CD4-positive, alpha-beta T cell treated with Interferon gamma for 1 hour (primary cell): ENCODE data around the gene ADCY9.

Experiments used
- DNase-seq: peaks from one replicate; pipeline ENCODE4 v3.0.0-alpha.2; 2020

ADCY9 gene

DNA sequence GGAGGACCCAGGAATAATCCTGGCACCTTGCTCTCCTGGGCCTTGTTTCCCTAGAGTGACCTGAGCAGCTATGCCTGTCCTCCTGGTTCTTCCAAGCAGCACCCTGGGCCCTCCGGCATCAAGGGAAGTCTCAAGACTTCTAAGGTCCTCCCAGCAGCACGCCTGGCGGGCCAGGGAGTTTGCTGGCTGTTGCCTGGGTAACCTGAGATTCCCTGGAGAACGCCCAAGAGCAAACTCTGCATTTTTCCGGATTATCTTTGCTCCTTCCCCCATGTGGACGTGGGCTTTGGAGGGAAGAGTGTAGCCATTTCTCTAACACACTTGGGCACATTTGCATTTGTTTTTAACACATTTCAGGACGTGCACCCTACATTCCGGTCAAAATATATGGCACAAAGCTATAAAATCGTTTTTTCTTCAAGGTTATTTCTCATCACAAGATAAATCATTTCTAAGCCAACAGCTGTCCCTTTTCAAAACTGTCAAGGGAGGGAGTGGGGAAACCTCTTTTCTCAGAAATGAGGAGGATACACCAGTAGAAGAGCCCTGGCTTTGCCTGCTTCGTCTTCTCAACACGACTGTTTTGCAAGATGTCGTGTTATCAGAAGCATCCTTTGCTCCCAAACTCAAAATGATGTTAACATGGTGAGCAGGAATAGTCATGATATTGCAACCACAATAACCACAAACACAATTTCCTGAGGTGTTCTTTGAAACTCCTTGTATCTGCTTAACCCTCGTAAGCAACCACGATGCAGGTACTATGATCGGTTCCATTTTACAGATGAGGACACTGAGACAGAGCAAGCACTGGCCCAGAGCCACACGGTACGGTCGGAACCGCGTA is 116.5 kb downstream of the ADCY9 start:
- no peak for DNase-seq

DNA sequence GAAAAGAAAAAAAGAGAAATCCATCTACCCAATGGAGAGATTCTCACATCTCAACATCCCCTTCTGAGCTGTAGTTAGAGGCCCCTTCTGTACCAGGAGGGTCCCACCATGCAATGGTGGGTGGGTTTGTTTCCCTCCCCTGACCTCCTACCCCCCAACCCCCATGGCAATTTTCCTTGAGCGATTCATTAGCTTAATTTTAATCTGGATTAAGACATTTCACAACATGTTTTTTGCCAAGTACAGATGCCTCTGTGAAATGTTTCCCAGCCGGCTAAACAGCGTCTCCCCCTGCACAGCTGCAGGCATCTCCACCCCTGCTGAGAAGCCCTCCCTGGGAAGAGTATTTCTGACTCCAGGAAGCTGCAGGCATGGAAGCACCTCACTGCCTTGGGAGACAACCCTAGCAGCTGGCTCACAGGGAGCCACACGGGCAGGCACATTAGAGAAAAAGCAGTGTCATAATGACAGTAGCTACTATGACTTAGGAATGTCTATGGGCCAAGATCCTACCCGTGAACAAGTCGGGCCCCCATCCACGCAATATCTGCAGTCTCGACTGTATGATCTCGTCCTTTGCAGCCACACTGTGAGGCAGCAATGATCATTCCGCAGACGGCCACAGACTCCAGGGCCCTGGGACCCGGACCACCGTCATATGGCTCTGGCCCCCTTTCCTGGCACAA is 117.3 kb downstream of the ADCY9 start:
- no peak for DNase-seq

DNA sequence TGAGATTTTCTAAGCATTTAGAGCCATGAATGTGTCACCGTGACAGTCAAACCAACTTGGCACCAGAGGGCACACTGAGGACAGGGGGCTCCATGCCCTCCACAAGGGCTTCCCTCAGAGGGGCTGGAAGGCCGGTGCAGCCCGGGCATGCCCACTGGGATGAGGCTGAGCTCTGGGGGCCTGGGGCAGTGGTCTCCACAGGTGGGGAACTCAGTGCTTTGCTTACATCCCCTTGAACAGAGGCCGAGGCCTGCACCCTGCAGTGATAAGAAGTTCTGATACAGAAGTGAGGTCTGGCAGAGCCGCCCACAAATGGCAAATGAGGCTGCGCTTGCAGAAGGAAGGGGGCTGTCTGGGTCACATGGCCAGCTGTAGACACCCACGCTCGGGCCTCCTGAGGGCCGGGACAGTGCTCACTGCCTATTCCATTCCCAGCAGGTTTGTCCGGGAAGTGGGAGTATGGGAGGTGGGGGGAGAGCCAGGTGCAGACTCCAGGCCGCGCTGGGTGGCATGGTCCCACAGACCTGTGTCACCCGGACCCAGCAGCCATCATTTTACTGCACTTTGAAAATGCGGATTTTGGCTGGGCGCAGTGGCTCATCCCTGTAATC is 118.9 kb downstream of the ADCY9 start:
- DNase-seq, result no peak

- no peak for DNase-seq
These were observed 121.2 kb downstream of the ADCY9 start for GRCh38 chr16:3995001-3995400.

GRCh38 chr16:3993052-3993785 is 123.0 kb downstream of the ADCY9 start:
- DNase-seq, result no peak

- DNase-seq, result no peak
These were observed 123.8 kb downstream of the ADCY9 start for GRCh38 chr16:3992297-3993051.

DNA sequence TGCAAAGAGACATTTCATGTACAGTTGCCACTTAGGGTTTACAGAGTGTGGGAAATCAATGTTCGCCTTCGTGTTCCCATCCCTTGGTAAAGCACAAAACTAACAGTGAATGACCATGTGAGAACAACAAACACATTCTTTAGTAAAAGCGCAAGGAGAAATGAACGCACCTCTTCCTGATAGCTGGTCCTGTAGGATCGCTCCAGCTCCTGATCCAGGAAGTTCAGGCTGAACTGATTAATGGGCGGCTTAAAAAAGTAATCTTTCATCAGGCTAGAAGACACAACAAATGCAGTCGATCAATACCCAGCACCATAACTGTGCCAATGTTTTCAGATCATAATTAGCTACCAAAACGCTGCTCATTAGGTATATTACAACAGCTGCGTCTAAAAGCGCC is 127.4 kb downstream of the ADCY9 start:
- DNase-seq, result no peak

GRCh38 chr16:3988011-3988410 is 128.2 kb downstream of the ADCY9 start:
- DNase-seq, result no peak

DNA sequence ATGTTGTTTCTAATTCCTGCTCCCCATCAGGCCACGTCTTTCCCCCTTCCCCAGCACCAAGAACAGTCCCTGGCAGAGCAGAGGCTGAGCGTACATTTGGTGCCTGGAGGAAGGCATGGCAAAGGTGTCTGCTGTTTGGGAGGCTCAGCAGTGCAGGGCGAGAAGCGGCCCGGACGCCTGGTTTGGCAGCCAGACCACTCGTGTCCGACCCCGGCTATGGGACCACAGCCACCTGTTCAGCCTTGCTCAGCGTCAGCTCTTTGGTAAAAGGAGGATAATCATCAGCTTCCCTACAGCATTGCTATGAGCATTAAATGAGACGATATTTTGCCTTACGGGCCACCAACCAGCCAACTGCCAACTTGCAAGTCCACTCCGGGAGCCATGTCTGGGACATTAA is 129.0 kb downstream of the ADCY9 start:
- no peak for DNase-seq

GRCh38 chr16:3986235-3986544 is 130.1 kb downstream of the ADCY9 start:
- DNase-seq, result no peak

- DNase-seq, result no peak
These were observed 131.9 kb downstream of the ADCY9 start for GRCh38 chr16:3984111-3985060.

DNA sequence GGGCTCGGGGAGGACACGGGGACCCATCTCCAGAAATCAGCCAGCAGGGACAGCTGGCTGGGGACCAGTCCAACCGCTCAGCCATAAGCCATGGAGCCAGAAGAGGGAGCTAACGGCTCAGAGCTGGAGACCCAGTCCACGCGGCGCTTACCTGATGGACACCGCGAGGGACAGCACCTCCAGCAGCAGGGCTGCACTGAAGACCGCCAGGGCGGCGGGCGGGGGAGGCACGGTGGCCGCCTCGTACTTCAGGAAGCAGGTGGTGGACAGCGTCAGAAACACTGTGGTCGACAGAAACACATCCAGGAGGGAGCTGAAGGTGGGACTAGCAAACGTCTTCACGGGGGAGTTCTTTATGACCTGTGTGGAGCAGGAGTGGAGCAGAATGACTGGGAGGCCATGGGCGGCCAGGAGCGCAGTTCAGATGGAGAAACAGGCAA is 133.1 kb downstream of the ADCY9 start:
- DNase-seq, result peak; percentile 41

DNA sequence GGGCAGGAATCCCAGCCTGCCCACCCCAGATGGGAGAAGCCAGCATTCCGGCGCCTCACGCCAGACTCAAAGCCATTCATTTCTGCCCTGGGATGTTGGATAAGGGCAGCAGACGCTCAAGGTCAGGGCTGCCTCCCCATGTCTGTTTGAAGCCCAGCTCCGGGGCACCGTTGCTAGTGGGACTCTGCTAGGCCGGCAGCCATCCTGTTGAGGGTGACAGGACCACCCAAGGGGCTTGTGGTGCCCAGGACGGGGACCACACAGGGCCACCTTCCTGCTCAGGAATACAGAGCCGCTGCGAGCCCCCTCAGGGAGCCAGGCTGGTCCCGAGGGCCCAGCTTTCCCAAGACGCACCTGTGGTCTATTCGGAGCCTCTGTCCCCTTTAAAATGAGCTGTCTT is 134.0 kb downstream of the ADCY9 start:
- DNase-seq, result no peak

DNA sequence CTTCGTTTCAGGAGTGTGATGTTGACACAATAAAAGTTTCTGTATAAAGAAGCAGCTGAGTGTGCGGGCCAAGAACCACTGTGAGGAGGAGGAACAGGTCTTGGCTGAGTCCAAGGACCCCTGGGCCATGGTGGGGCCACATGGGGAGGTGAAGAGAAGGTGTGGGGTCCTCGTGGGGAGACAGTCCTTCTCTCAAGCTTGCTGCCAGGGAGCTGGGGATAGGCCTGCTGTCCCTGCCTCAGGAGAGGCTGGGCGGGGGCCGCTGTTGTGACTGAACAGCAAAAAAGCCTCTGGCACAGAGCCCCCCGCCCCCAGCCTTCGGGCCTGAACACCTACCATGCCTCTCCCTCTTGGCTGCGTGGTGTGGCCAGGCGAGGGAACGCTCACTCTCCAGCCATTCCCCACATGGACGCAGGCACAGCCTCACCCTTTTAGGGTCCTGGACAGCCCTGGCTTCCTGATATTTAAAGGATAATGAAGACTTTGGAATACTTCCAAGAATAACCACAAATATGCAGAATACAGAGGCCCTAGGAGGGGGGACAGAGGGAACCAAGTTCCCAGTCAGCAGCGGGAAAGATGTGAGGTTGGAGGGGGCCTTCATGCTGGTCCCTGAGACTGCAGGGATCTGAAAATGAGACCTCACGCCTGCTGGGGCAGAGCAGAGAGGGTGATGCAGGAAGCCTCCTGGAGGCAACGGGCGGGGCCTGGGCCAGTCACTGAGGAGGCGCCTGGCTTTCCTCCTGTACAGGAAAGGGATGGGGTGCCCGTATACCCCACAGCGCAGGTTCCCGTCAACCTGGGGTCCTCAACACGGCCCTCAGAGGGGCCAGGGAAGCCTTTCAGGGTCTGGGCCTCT is 135.8 kb downstream of the ADCY9 start:
- DNase-seq, result no peak

DNA sequence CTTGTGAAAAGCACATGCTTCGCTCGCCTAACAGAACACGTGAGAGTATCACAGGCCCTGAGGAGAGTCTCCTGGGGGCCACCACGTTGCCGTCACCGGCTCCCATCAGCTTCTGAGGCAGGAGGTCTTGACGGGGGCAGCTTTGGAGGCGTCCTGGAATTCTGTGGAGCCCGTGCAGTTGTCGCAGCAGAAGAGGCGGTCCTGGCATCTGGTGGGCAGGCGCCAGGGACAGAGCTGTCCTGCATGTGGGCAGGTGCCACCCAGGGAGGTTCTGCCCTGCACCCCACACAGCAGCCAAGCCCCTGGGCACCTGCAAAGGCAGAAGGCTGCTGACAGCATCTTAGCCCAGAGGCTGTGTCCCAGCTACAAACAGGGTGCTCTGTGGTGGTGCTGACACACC is 136.7 kb downstream of the ADCY9 start:
- DNase-seq, result no peak

DNA sequence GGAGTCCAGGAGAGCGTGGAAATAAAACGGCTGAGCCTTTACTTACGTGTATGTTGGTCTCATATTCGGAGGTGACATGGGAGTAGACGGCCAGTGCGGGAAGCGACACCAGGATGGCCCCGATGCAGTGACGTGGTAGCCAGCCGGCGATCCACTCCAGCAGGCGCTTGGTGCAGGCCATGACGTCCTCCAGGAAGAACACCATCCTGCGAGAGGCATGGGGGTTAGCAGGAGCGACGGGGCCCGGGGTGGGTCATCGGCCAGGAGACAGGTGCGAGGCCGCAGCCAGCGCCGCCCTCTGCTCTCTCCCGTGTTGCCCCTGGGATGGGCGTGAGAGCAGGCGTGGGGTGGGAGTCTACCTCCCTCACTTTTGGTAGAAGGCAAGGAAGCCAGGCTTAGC is 137.2 kb downstream of the ADCY9 start:
- no peak for DNase-seq

- no peak for DNase-seq
These were observed 138.9 kb downstream of the ADCY9 start for GRCh38 chr16:3977376-3977775.

- no peak for DNase-seq
These were observed 141.5 kb downstream of the ADCY9 start for GRCh38 chr16:3974751-3975150.

DNA sequence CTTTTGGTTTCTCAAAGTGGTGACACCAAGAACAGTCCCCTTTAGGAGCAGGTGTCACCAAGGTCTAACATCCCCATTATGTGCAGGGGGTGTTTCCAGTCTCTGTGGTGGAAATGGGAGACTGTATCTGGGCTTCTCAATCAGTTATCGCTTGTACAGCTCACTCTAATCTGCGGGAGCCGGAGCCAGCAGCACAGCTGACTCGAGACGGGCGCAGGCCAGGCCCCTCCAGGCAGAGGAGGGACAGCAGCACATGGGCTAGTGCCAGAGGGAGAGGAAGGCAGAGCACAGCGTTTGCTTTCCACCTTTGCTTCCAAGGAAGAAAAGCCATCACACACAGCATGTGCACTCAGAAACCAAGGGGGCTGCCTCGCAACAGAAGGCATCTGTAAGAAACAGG is 144.5 kb downstream of the ADCY9 start:
- DNase-seq, result no peak

DNA sequence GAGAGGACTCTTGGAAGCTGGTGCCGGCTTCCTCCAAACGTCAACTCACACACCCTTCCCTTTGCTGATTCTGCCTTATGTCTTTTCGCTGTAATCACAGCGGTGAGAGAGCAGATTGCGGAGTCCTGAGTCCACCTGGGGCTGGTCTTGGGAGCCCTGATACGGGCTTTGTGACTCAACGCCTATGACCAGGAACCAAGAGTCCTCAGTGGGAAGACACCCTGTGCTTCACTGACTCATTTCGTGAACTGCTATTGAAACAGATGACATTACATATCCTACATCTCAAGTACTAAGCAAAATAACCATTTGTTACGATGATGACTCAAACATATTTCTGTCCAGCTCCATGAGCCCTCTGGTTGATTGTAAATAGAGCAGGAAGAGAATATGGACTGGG is 145.0 kb downstream of the ADCY9 start:
- DNase-seq, result no peak

- DNase-seq, result no peak
These were observed 147.7 kb downstream of the ADCY9 start for GRCh38 chr16:3968551-3968950.
